Astrocyte (in vitro differentiated cells and primary cell): ENCODE data around the gene RCAN2. TPM values are rescaled to one million over a fixed set of nuclear protein-coding genes. Genes with fewer than 3 reads are reported as not detected.

Experiments used
- DNase-seq: peaks from one replicate; pipeline ENCODE4 v3.0.0-alpha.2; 2010; ENCODE audit warnings: low read depth
- FAIRE-seq: peaks from 2 replicates; lab custom pipeline; 2011; peaks lifted over from hg19 to GRCh38; lab: Jason Lieb, UNC
- H2AFZ ChIP-seq: 2 replicates; pipeline ENCODE4 v1.6.0; 2012; ENCODE audit warnings: low read depth, low read length, inconsistent platforms
- H3K27ac ChIP-seq: 2 replicates; pipeline ENCODE4 v1.5.1; 2011; ENCODE audit warnings: low read depth, low read length, inconsistent platforms
- H3K27me3 ChIP-seq: 2 replicates; pipeline ENCODE4 v1.6.0; 2011; ENCODE audit warnings: low read length, inconsistent platforms; ENCODE audit not compliant: insufficient read depth
- H3K36me3 ChIP-seq: 2 replicates; pipeline ENCODE4 v1.5.1; 2011; ENCODE audit warnings: low read length, inconsistent platforms; ENCODE audit not compliant: insufficient read depth
- H3K4me1 ChIP-seq: 2 replicates; pipeline ENCODE4 v1.5.1; 2011; ENCODE audit warnings: low read length, inconsistent platforms; ENCODE audit not compliant: insufficient read depth
- H3K4me2 ChIP-seq: 2 replicates; pipeline ENCODE4 v1.6.0; 2012; ENCODE audit warnings: low read length, inconsistent platforms
- H3K4me3 ChIP-seq: 2 replicates; pipeline ENCODE4 v1.5.1; 2011; ENCODE audit warnings: low read depth, mild to moderate bottlenecking, low read length, inconsistent platforms; ENCODE audit not compliant: insufficient read depth
- H3K79me2 ChIP-seq: 2 replicates; pipeline ENCODE4 v1.6.0; 2012; ENCODE audit warnings: mild to moderate bottlenecking, low read length, inconsistent platforms; ENCODE audit not compliant: insufficient read depth
- H3K9ac ChIP-seq: 2 replicates; pipeline ENCODE4 v1.6.0; 2012; ENCODE audit warnings: mild to moderate bottlenecking, low read length, inconsistent platforms
- H3K9me3 ChIP-seq: 2 replicates; pipeline ENCODE4 v1.5.1; 2012; ENCODE audit warnings: low read depth, mild to moderate bottlenecking, low read length, inconsistent platforms; ENCODE audit not compliant: insufficient read depth
- H4K20me1 ChIP-seq: 2 replicates; pipeline ENCODE4 v1.6.0; 2012; ENCODE audit warnings: low read length, inconsistent platforms; ENCODE audit not compliant: insufficient read depth
- H3K27ac Mint-ChIP-seq: one replicate; pipeline ENCODE4 v1.8.0; 2021; ENCODE audit warnings: mild to moderate bottlenecking, mixed read lengths; ENCODE audit not compliant: unreplicated experiment
- H3K27me3 Mint-ChIP-seq: one replicate; pipeline ENCODE4 v1.8.0; 2021; ENCODE audit warnings: low read depth, mixed read lengths; ENCODE audit not compliant: unreplicated experiment
- H3K36me3 Mint-ChIP-seq: one replicate; pipeline ENCODE4 v1.8.0; 2021; ENCODE audit warnings: low read depth, mixed read lengths; ENCODE audit not compliant: unreplicated experiment
- H3K4me1 Mint-ChIP-seq: one replicate; pipeline ENCODE4 v1.8.0; 2021; ENCODE audit warnings: low read depth, mixed read lengths; ENCODE audit not compliant: unreplicated experiment
- H3K4me3 Mint-ChIP-seq: one replicate; pipeline ENCODE4 v1.8.0; 2021; ENCODE audit warnings: mild to moderate bottlenecking, moderate library complexity, mixed read lengths; ENCODE audit not compliant: unreplicated experiment
- H3K9me3 Mint-ChIP-seq: one replicate; pipeline ENCODE4 v1.8.0; 2021; ENCODE audit warnings: mild to moderate bottlenecking, mixed read lengths; ENCODE audit not compliant: unreplicated experiment
- CTCF ChIP-seq: IDR thresholded peaks from 2 replicates; pipeline ENCODE4 v1.5.1; 2011; ENCODE audit warnings: low read depth, mild to moderate bottlenecking, inconsistent platforms, low read length, moderate library complexity; ENCODE audit not compliant: insufficient read depth
- EZH2 ChIP-seq: IDR thresholded peaks from 2 replicates; pipeline ENCODE4 v1.6.1; 2012; ENCODE audit warnings: mild to moderate bottlenecking, low read length, inconsistent platforms; ENCODE audit not compliant: insufficient read depth
- total RNA-seq: library from RNA; stranded (reverse); gene quantifications from 2 replicates; pipeline ENCODE4 v1.2.1, GENCODE V29; 2021

The RCAN2 gene
- total RNA-seq, 1 donor from 2014 or later, result 10.6 TPM

- Histone ChIP-seq H3K4me3 (no peak overlapping the region), H3K36me3 (no peaks in the 10 kb centered on the region), H3K27me3 (peaks cover 3% of the 10 kb centered on the region), H3K27ac (no peak overlapping the region), H2AFZ (no peak overlapping the region), H3K9me3 (no peaks in the 10 kb centered on the region), H4K20me1 (no peaks in the 10 kb centered on the region), H3K9ac (no peak overlapping the region), H3K4me2 (no peak overlapping the region), H3K4me1 (no peaks in the 10 kb centered on the region), H3K79me2 (no peaks in the 10 kb centered on the region)
- no peak for DNase-seq
- H3K9me3 Mint-ChIP-seq, result no peaks in the 10 kb centered on the region
- no peak for FAIRE-seq
- no peak overlapping the region for H3K27ac Mint-ChIP-seq
- H3K27me3 Mint-ChIP-seq, result no peaks in the 10 kb centered on the region
- no peaks in the 10 kb centered on the region for H3K4me1 Mint-ChIP-seq
- no peak for TF ChIP-seq CTCF
- no peak for TF ChIP-seq EZH2
- H3K4me3 Mint-ChIP-seq, result no peak overlapping the region
- H3K36me3 Mint-ChIP-seq, result peaks cover 3% of the 10 kb centered on the region
Observed at GRCh38 chr6:46219661-46220060, 271.6 kb downstream of the RCAN2 start.

DNA sequence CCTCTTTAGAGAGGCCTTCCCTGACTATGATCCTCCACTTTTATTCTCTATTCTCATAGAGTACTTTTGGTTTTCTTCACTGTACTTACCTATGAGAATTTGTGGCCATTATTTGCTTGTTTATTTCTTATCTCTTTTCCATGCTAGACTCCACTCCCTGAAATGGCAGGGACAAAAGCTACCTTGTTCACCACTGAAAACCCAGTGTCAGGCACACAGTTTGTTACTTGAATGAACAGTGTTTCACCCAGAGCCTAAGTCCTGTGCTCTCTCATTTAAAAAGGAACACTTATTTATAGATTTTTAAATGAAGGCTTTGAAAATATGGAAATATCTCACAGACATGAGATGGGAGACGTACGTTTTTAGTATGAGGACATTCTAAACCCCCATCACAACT lies 272.8 kb downstream of the RCAN2 start:
- H3K4me3 ChIP-seq, result no peak overlapping the region
- Mint-ChIP-seq H3K9me3 (peaks cover under 1% of the 10 kb centered on the region), H3K27me3 (no peaks in the 10 kb centered on the region), H3K36me3 (no peaks in the 10 kb centered on the region), H3K4me3 (no peak overlapping the region), H3K4me1 (no peaks in the 10 kb centered on the region), H3K27ac (no peak overlapping the region)
- no peak for DNase-seq
- H3K4me1 ChIP-seq, result no peaks in the 10 kb centered on the region
- FAIRE-seq, result no peak
- H4K20me1 ChIP-seq, result no peaks in the 10 kb centered on the region
- no peak overlapping the region for H2AFZ ChIP-seq
- H3K36me3 ChIP-seq, result no peaks in the 10 kb centered on the region
- no peak overlapping the region for H3K9ac ChIP-seq
- H3K4me2 ChIP-seq, result no peak overlapping the region
- no peak for TF ChIP-seq EZH2
- TF ChIP-seq CTCF, result no peak
- H3K27ac ChIP-seq, result no peak overlapping the region
- H3K27me3 ChIP-seq, result peaks cover 3% of the 10 kb centered on the region
- H3K79me2 ChIP-seq, result no peaks in the 10 kb centered on the region
- H3K9me3 ChIP-seq, result no peaks in the 10 kb centered on the region

GRCh38 chr6:46217671-46218131 lies 273.5 kb downstream of the RCAN2 start:
- Mint-ChIP-seq H3K27ac (no peak overlapping the region), H3K4me1 (no peaks in the 10 kb centered on the region), H3K36me3 (no peaks in the 10 kb centered on the region), H3K4me3 (no peak overlapping the region), H3K9me3 (peaks cover 3% of the 10 kb centered on the region), H3K27me3 (no peaks in the 10 kb centered on the region)
- Histone ChIP-seq H3K4me2 (no peak overlapping the region), H4K20me1 (no peaks in the 10 kb centered on the region), H3K9me3 (no peaks in the 10 kb centered on the region), H3K4me3 (no peak overlapping the region), H2AFZ (no peak overlapping the region), H3K79me2 (no peaks in the 10 kb centered on the region), H3K27ac (no peak overlapping the region), H3K27me3 (peaks cover 3% of the 10 kb centered on the region), H3K9ac (no peak overlapping the region), H3K36me3 (no peaks in the 10 kb centered on the region), H3K4me1 (no peaks in the 10 kb centered on the region)
- no peak for TF ChIP-seq EZH2
- no peak for TF ChIP-seq CTCF
- DNase-seq (no peak), FAIRE-seq (no peak)
